ENCODE data around the gene SCYGR8.

DNA sequence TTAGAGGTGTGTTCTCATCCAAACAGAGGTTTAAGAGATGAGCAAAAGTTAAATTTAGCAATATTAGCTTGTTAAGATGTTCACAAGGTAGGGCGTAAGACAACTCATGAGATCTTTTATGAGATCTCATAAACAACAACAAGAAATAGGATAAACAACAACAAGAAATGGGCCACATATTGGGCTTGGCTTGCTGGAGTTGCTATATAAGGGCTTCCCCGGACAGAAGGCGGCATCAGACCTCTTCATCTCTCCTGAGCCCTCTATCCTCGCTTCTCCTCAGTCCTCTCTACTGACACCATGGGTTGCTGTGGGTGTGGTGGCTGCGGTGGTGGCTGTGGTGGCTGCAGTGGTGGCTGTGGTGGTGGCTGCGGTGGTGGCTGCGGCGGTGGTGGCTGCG is at the start of gene SCYGR8:
- TF ChIP-seq EZH2 (IDR thresholded peaks at IDR 0.05; ENCODE audit: borderline replicate concordance, low read depth, low read length, severe bottlenecking) (no peak), JUN (IDR thresholded peaks at IDR 0.05; ENCODE audit: borderline replicate concordance, insufficient read depth, insufficient read length, low read depth) (no peak), MYC (IDR thresholded peaks at IDR 0.05; ENCODE audit: low read depth, low read length) (no peak), POLR2AphosphoS5 (IDR thresholded peaks at IDR 0.05; ENCODE audit: insufficient read depth, low read depth, low read length) (no peak)
- TF ChIP-seq, protein P1, sequence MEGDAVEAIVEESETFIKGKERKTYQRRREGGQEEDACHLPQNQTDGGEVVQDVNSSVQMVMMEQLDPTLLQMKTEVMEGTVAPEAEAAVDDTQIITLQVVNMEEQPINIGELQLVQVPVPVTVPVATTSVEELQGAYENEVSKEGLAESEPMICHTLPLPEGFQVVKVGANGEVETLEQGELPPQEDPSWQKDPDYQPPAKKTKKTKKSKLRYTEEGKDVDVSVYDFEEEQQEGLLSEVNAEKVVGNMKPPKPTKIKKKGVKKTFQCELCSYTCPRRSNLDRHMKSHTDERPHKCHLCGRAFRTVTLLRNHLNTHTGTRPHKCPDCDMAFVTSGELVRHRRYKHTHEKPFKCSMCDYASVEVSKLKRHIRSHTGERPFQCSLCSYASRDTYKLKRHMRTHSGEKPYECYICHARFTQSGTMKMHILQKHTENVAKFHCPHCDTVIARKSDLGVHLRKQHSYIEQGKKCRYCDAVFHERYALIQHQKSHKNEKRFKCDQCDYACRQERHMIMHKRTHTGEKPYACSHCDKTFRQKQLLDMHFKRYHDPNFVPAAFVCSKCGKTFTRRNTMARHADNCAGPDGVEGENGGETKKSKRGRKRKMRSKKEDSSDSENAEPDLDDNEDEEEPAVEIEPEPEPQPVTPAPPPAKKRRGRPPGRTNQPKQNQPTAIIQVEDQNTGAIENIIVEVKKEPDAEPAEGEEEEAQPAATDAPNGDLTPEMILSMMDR (IDR thresholded peaks at IDR 0.05; ENCODE audit: extremely low read depth in 1 of 2, insufficient read depth in 1 of 2, low read depth in 1 of 2, low read length in 2 of 2): no peak
- TF ChIP-seq, protein P2, sequence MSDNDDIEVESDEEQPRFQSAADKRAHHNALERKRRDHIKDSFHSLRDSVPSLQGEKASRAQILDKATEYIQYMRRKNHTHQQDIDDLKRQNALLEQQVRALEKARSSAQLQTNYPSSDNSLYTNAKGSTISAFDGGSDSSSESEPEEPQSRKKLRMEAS (IDR thresholded peaks at IDR 0.05; ENCODE audit: insufficient read depth, insufficient read length): no peak

All from endothelial cell of umbilical vein (primary cell).